Activated T-cell treated with anti-CD3 and anti-CD28 coated beads for 1 hour (primary cell): ENCODE measurements around the gene MCHR1.

Experiments
- DNase-seq: peaks from one replicate; pipeline ENCODE4 v3.0.0-alpha.2; 2020; ENCODE audit warnings: low read depth

MCHR1 gene

DNA sequence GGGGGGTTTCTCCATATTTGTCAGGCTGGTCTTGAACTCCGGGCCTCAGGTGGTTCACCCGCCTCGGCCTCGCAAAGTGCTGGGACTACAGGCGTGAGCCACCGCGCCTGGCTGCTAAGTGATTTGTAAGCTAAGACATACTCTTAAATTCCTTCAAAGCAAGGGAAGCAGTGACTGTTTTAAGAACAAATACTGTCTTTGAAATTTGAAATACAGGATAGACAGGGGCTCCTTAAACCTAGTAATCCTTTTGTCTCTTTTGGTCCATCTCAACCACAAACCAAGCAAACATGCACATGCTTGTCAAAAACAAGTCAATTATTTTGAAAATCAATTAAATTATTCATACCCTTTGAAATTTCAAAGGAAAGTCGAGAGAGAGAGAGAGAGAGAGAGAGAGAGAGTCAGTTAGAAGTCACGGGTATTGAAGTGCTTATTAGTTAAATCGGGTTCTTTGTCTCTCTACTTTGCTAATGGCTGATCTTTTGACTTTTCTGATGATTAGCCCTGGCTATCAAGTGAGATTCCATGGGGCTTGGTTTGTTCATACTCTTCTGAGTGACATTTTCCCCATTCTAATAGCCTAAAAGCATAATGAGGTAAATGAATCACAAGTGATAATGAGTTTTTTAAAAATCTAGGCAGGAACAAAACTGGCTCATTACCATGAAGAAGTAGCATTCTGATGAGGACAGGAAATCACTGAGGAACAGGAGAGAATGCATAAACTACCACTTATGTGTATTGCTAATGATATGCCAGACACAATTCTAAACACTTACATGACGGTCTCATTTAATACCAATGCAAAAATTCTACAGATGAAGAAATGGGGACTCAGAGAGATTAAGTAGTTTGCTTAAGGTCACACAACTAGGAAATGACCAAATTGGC lies 48.0 kb downstream of the MCHR1 start:
- DNase-seq, result no peak

DNA sequence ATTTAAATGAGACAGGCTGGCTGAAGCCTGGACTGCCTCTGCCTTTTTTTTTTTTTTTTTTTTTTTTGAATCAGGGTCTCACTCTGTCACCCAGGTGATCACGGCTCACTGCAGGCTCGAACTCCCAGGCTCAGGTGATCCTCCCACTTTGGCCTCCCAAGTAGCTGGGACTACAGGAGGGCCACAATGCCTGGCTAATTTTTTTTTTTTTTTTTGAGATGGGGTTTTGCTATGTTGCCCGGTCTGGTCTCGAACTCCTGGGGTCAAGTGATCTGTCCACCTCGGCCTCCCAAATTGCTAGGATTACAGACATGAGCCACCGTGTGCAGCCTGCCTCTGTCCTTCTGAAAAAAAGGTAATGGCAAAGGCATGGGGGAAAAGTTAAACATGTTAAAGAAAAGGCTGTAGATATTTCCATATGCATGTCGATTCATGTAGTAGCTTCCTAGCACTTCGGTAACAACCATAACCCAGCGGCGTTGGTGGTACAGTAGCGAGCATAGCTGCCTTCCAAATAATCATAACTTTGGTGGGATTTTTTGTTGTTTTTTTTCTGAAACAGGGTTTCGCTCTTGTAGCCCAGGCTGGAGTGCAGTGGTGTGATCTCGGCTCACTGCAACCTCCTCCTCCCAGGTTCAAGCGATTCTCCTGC lies 48.8 kb downstream of the MCHR1 start:
- DNase-seq, result no peak

DNA sequence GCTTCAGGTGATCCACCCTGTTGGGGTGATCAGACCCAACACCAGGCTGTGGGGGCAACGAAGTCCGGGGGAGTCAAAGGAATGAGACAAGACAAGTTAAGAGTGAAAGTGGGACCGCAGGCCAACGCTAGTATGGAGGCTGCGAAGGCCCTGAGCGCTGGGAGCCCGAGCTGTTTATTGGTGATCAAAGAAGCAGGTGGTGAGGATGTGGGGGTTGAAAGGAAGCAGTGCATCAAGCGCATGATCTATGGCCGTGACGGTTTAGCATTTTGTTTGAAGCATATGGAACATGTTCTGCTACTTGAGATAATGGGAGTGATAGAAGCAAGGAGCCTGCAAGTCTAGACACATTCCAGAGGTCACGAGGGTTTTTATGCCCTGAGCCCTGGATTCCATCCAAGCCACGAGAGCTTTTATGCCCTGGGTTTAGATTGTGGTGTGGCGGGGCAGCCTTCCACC lies 49.5 kb downstream of the MCHR1 start:
- peak; percentile 53 for DNase-seq

DNA sequence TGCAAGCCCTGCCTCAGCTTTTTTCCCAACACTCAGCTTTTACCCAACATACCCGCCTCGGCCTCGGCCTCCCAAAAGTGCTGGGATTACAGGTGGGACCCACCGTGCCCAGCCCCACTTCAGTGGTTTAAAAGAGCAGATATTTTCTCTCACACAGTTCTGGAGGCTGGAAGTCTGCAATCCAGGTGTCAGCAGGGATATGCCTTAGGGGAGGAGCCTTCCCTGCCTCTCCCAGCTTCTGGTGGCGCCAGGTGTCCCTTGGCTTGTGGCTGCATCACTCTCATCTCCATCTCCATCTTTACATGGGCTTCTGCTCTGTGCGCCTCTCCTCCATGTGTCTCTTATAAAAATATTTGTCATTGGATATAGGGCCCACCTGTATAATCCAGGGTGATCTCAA lies 50.0 kb downstream of the MCHR1 start:
- DNase-seq, result no peak
